NCI-H2029 treated with DMSO at 0.1 percent for 48 hours (cell line): Measurements from ENCODE around the gene SLC35F3.

Source experiments
- DNase-seq: peaks from one replicate; lab custom pipeline; 2025; lab: John Stamatoyannopoulos, UW

Gene SLC35F3

GRCh38 chr1:234260578-234260977 lies 356.1 kb downstream of the SLC35F3 start:
- DNase-seq: no peak

DNA sequence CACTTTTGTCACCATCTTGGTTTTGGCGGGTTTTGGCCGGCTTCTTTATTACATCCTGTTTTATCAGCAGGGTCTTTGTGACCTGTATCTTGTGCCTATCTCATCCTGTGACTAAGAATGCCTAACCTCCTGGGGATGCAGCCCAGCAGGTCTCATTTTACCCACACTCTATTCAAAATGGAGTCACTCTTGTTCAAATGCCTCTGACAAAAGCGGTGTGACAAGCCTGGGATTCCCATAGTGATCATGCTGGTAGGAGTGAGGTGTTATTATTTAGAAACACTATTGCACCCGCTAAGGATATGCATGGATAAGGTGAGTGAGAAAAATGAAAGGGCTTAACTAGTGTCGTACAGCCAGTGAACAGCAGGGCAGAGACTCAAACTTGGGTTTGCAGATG lies 357.1 kb downstream of the SLC35F3 start:
- no peak for DNase-seq

DNA sequence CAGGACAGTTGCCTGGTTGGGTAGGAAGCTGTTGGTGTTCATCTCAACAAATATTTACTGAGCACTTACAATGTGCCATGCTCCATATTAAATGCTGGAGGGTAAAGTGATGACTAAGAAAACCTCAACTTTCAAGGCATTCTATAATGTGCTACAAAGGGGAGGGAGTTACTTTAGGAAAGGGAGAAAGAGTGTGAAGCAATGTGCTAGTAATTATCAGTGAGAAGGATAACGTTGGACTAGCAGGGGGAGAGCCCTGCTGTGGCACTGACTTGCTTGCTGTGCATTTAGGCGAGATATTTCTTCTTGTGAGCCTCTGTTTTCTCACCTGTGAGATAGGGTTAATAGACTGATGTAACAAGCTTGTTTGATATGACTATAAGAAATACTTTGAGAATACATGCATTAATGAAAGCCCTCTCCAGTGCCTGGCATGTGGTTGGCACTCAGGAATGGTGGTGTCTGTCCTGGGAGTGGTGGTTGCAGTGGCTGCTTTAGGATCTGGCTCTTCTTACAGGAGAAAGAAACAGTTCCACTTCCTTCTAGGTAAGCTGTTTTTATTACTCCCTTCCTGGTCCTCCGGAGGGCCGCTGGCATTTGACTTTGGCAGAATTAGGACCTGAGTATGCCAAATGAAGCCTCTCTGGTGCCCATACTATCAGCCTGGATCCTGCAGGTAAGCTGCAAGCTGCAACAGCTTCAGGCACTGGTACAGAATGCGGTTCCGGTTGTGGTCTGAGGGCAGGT lies 357.7 kb downstream of the SLC35F3 start:
- no peak for DNase-seq

DNA sequence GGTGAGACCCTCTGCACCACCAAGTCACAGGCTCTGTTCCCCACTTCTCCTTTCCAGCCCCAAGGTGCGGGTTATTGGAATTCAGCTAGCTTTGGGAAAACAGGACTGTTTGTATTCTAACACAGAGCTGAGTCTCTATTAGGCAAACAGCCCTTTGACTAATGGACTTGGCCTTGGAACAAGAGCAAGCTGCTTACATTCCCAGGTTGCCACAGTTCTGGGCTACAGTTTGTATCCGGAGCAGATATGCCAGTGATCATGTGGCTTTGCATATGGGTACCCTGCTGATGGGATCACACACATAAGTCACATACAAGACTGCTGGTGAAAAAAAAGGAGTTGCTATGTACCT lies 358.3 kb downstream of the SLC35F3 start:
- DNase-seq: no peak

- no peak for DNase-seq
Measured at GRCh38 chr1:234264832-234265231, 360.4 kb downstream of the SLC35F3 start.

- DNase-seq: no peak
Measured at GRCh38 chr1:234265321-234265720, 360.8 kb downstream of the SLC35F3 start.

GRCh38 chr1:234265861-234266260 lies 361.4 kb downstream of the SLC35F3 start:
- DNase-seq: no peak

DNA sequence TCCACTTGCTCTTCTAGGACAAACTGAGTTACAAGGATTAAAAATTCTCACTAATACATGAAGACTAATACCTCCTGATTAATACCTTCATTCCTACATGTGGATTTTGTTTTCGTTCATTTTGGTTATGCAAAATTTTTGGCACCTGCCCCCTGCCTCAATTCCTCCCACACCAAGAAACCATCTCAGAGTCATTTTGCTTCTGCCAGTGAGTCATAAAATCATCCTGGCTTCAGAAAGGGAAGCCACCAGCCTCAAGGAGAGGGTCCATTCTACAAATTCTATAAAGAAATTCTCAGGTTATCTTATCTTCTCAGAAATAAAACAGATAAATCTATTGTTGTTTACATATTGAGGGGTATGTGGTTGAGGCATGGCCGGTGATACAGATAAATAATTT lies 365.6 kb downstream of the SLC35F3 start:
- DNase-seq: no peak

- no peak for DNase-seq
Measured at GRCh38 chr1:234270581-234271242, 366.2 kb downstream of the SLC35F3 start.

DNA sequence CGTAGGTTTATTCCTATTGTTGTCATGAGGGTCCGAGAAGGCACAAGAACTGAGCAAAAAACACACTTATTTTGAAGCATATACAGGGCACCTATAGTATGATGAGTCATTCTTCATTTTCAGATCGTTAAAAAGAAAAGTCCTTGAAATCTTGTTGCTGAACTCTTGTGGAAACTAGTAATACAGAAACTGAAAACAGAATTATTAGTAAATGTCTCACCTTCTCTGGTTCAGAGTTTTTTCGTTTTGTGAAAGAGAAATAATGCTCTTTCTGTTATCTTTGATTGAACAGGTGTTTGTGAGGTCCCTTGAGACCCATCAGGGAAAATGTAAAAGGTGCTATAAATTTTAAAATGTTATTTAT lies 366.7 kb downstream of the SLC35F3 start:
- no peak for DNase-seq

DNA sequence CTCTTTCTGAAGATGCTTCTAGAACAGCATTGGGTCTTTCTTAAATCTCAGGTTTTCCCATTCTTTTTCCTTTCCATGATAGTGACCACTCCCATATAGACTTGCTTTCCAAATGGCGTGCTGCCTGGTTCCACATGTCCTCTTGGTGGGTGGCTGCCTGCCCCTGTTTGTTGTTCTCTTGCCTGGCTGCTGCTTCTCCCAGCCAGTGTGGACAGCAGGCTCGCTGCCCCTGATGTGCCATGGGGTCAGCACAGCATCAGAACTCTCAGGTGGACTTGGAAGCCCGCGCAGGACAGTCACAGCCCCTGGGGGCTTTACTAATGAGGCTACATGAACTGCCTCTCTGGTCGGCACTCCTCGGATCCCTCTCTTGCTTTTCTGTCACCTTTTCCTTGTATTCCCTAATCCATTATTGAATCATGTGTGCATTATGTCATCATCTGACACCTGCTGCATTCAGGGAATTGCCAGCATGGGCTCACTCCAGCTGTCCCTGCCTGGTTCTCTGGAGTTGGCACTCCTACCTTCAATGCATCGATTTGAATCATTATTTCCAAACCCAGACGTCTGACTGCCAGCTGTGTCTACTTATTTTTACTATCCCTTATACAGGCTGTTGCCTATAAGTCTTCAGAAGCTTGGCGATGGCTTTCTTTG lies 368.3 kb downstream of the SLC35F3 start:
- peak; percentile 23 for DNase-seq

DNA sequence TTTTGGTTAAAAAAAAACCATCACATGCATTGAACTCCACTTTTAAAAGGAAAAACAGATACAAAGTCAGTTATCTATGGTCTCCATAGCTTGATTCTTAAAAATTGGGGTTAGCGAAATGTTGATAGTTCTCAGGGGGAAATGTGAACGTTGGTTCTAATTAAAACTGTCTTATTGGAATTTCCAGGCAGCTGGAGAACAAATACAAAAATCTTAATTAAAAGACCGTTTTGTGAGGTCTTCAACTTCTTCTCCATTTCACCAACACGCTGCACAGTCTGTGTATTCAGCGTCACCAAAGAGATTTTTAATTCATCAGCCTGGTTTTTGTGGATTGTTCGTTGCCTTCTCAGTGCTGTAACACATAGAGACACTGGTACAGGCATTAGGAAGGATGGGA lies 369.5 kb downstream of the SLC35F3 start:
- DNase-seq: no peak

- peak; percentile 9 for DNase-seq
Measured at GRCh38 chr1:234276151-234276788, 371.8 kb downstream of the SLC35F3 start.

DNA sequence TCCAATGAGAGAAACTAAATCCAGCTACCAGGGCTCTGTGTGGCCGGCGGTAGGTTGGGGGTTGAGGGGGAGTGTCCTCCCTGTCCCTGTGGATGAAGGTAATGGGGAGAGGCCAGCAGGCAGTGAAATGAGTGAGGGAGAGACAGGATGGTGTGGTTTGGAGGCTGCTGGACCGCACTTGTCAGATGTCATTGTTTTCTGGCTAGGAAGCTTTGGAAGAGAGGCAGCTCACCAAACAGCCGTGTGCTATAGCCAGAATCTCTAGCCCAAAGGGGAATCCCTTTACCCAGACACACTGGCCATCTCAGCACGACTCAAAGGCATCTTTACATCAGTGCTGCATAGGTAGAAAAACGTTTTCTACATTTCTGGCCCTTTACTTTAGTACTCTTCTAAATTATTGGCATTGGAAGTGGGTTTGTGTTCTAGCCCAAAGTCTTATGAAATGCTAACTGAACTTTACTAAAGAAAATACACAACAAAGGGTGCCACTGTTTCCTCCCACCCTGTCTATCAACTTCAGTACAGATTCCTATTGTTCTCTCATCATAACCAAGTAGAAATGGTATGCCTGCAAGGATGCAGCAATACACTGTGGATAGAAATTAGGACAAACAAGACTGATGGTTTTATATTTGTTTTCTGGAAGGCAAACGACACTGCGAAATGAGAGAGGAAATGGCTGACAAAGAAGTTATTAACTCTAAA lies 372.8 kb downstream of the SLC35F3 start:
- no peak for DNase-seq

DNA sequence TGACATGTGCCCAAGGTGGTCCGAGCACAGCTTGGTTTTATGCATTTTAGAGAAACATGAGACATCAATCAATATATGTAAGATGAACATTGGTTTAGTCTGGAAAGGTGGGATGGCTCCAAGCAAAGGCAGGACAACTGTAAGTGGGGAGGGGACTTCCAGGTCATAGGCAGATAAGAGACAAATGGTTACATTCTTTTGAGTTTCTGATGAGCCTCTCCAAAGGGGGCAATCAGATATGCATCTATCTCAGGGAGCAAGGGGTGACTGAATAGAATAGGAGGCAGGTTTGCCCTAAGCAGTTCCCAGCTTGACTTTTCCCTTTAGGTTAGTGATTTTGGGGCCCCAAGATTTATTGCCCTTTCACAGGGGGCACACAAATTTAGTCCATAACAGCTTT lies 374.5 kb downstream of the SLC35F3 start:
- DNase-seq: no peak

DNA sequence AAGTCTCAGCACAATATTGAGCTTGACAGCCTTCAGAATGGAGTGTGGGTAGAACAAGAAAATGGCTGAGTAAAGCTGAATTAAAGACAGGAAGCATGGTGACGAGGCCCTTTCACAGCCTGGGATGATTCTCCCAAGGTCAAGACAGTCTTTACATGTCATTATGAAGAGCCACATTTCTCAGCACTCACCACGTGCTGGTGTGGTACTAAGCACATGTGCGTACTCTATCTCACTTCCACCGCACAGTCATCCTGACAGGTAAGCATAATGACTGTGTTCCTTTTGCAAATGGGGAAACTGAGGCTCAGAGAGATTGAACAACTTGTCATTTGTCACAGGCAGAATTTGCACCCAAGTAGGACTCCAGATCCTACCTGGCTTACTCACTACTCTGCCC lies 376.0 kb downstream of the SLC35F3 start:
- no peak for DNase-seq

GRCh38 chr1:234281826-234282489 lies 377.5 kb downstream of the SLC35F3 start:
- no peak for DNase-seq

DNA sequence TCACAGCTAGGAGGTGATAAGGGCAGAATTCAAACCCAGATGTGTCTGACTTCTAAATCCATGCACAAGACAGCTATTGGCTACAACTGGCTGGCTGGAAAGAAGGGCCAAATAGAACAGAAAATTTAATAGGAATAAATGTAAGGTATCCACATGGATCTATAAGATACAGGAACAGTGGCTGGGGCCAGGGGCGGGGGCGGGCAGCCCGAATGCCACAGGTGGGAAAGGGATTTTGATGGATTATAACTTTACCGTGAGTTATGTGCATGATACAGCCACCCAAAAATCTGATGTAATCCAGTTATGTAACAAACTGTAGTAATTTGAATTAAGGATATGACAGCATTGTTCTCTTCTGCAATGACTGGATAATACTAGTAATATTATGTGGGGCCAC lies 381.7 kb downstream of the SLC35F3 start:
- no peak for DNase-seq

- no peak for DNase-seq
Measured at GRCh38 chr1:234288946-234289345, 384.5 kb downstream of the SLC35F3 start.

- DNase-seq: no peak
Measured at GRCh38 chr1:234289538-234290305, 385.2 kb downstream of the SLC35F3 start.

- DNase-seq: no peak
Measured at GRCh38 chr1:234292011-234292410, 387.5 kb downstream of the SLC35F3 start.
